K562 (cell line): ENCODE measurements around the gene NAB1. TPM values are rescaled to one million over a fixed set of nuclear protein-coding genes. Genes with fewer than 3 reads are reported as not detected.

Experiments used
- ESRRA ChIP-seq: fragments of 450-650 bp; IDR thresholded peaks from 2 replicates; pipeline ENCODE4 v1.6.1; 2014; ENCODE audit warnings: low read depth, mild to moderate bottlenecking, moderate library complexity, borderline replicate concordance
- MAFK ChIP-seq: IDR thresholded peaks from 2 replicates; pipeline ENCODE4 v1.6.1; 2011; ENCODE audit warnings: low read length, improper control_type of control experiment
- MEIS2 ChIP-seq: fragments of 450-650 bp; IDR thresholded peaks from 2 replicates; pipeline ENCODE4 v1.6.1; 2014; ENCODE audit warnings: mild to moderate bottlenecking; ENCODE audit not compliant: partially characterized antibody
- NR2C1 ChIP-seq, 2 experiments: fragments of 450-650 bp; IDR thresholded peaks; 2 replicates each; pipeline ENCODE4 v1.6.1; 2017; ENCODE audit warnings: mild to moderate bottlenecking in 2 of 2, antibody characterized with exemption in 1 of 2, inconsistent platforms in 1 of 2, missing compliant biosample characterization in 1 of 2, missing genetic modification characterization in 1 of 2
- RBFOX2 ChIP-seq: fragments of 200-400 bp; formaldehyde crosslinking; IDR thresholded peaks from 2 replicates; pipeline ENCODE4 v1.6.1; 2017; ENCODE audit warnings: low read depth, mild to moderate bottlenecking, low read length, moderate library complexity
- RCOR1 ChIP-seq, 2 experiments: IDR thresholded peaks; 2 replicates each; pipeline ENCODE4 v1.6.1; 2012; ENCODE audit warnings: low read depth in 2 of 2, low read length in 2 of 2, borderline replicate concordance in 1 of 2, improper control_type of control experiment in 1 of 2
- YY1 ChIP-seq, 3 experiments: IDR thresholded peaks; 2 replicates each; pipeline ENCODE4 v1.6.1; 2011; ENCODE audit warnings: low read length in 2 of 3, mild to moderate bottlenecking in 2 of 3, moderate library complexity in 2 of 3, borderline replicate concordance in 1 of 3, control low read depth in 1 of 3, low read depth in 1 of 3; ENCODE audit not compliant: insufficient read depth in 3 of 3, insufficient replicate concordance in 2 of 3, control insufficient read depth in 1 of 3, insufficient read length in 1 of 3; ENCODE audit errors: extremely low read depth in 1 of 3
- ZFPM2 ChIP-seq: fragments of 250-450 bp; sonication (Bioruptor Pico); IDR thresholded peaks from 2 replicates; pipeline ENCODE4 v1.5.1; 2022; ENCODE audit warnings: mild to moderate bottlenecking
- polyA plus RNA-seq, 8 experiments: library from polyadenylated mRNA; depleted of rRNA in 4 of 8; stranded (reverse) in 5 of 8; unstranded in 3 of 8; fragments of >200 nt; fragmentation: Nextera tagmentation in 2 of 8; fragmentation: Illumina TruSeq in 1 of 8; extraction: Ambion mirVana in 2 of 8; extraction: Trizol in 1 of 8; gene quantifications; 2 replicates each; pipeline versions ENCODE4 v1.2.1 to v1.2.3, GENCODE V29; 2011 to 2014; ENCODE audit warnings: inconsistent platforms in 1 of 8, missing spikeins in 1 of 8
- total RNA-seq, 7 experiments: library from RNA; depleted of rRNA in 6 of 7; stranded (reverse); fragments of >200 nt in 6 of 7; fragmentation: Illumina TruSeq in 2 of 7; extraction: Trizol in 2 of 7; gene quantifications; 2 replicates each; pipeline versions ENCODE4 v1.2.1 to v1.2.3, GENCODE V29; 2011 to 2021; ENCODE audit warnings: low replicate concordance in 1 of 7
- TF ChIP-seq, protein P1 (sequence below), 2 experiments: fragments of 450-650 bp in 1 of 2; sonication (generic) in 1 of 2; formaldehyde crosslinking in 1 of 2; IDR thresholded peaks; 2 replicates each; pipeline versions ENCODE4 v1.7.1 to v1.9.0; 2016 to 2022; ENCODE audit warnings: inconsistent platforms in 1 of 2, mild to moderate bottlenecking in 1 of 2, missing genetic modification reagents in 1 of 2
- TF ChIP-seq, protein P2 (sequence below): fragments of 250-450 bp; sonication (Bioruptor Pico); IDR thresholded peaks from 2 replicates; pipeline ENCODE4 v1.8.0; 2022; ENCODE audit warnings: inconsistent platforms
- TF ChIP-seq, protein P3 (sequence below): fragments of 250-450 bp; sonication (Bioruptor Pico); IDR thresholded peaks from 2 replicates; pipeline ENCODE4 v1.8.0; 2021; ENCODE audit warnings: borderline replicate concordance, mild to moderate bottlenecking, moderate library complexity; ENCODE audit not compliant: poor library complexity, severe bottlenecking

Gene NAB1
- total and polyA plus RNA-seq, 9 of the 15 experiments (the other 6 are each of a cell fraction or from before 2014, with no cell fraction given) = 3.1 to 23.0 (median 16.3) TPM

GRCh38 chr2:190628591-190629319 is 20.1 kb upstream of the NAB1 start (continued):
- TF ChIP-seq, protein P1, sequence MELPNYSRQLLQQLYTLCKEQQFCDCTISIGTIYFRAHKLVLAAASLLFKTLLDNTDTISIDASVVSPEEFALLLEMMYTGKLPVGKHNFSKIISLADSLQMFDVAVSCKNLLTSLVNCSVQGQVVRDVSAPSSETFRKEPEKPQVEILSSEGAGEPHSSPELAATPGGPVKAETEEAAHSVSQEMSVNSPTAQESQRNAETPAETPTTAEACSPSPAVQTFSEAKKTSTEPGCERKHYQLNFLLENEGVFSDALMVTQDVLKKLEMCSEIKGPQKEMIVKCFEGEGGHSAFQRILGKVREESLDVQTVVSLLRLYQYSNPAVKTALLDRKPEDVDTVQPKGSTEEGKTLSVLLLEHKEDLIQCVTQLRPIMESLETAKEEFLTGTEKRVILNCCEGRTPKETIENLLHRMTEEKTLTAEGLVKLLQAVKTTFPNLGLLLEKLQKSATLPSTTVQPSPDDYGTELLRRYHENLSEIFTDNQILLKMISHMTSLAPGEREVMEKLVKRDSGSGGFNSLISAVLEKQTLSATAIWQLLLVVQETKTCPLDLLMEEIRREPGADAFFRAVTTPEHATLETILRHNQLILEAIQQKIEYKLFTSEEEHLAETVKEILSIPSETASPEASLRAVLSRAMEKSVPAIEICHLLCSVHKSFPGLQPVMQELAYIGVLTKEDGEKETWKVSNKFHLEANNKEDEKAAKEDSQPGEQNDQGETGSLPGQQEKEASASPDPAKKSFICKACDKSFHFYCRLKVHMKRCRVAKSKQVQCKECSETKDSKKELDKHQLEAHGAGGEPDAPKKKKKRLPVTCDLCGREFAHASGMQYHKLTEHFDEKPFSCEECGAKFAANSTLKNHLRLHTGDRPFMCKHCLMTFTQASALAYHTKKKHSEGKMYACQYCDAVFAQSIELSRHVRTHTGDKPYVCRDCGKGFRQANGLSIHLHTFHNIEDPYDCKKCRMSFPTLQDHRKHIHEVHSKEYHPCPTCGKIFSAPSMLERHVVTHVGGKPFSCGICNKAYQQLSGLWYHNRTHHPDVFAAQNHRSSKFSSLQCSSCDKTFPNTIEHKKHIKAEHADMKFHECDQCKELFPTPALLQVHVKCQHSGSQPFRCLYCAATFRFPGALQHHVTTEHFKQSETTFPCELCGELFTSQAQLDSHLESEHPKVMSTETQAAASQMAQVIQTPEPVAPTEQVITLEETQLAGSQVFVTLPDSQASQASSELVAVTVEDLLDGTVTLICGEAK (IDR thresholded peaks at IDR 0.05) = no peak
- TF ChIP-seq, protein P1 (CRISPR knock-in tag; IDR thresholded peaks at IDR 0.05) = no peak
- 0 out of 2 replicates have a peak, but pooled peaks have one; percentile 42 for TF ChIP-seq MAFK
- TF ChIP-seq, protein P2, sequence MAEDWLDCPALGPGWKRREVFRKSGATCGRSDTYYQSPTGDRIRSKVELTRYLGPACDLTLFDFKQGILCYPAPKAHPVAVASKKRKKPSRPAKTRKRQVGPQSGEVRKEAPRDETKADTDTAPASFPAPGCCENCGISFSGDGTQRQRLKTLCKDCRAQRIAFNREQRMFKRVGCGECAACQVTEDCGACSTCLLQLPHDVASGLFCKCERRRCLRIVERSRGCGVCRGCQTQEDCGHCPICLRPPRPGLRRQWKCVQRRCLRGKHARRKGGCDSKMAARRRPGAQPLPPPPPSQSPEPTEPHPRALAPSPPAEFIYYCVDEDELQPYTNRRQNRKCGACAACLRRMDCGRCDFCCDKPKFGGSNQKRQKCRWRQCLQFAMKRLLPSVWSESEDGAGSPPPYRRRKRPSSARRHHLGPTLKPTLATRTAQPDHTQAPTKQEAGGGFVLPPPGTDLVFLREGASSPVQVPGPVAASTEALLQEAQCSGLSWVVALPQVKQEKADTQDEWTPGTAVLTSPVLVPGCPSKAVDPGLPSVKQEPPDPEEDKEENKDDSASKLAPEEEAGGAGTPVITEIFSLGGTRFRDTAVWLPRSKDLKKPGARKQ (CRISPR knock-in tag) = no peak
- TF ChIP-seq MEIS2 = peak; percentile 42
- TF ChIP-seq YY1 (IDR thresholded peaks at IDR 0.05; ENCODE audit: borderline replicate concordance in 1 of 3, control insufficient read depth in 1 of 3, extremely low read depth in 1 of 3, insufficient read depth in 3 of 3, insufficient read length in 1 of 3, insufficient replicate concordance in 2 of 3, low read depth in 1 of 3, low read length in 2 of 3) = peak in 1 of 3 experiments; percentile 77
- TF ChIP-seq, protein P3, sequence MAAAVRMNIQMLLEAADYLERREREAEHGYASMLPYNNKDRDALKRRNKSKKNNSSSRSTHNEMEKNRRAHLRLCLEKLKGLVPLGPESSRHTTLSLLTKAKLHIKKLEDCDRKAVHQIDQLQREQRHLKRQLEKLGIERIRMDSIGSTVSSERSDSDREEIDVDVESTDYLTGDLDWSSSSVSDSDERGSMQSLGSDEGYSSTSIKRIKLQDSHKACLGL (CRISPR knock-in tag) = no peak
- no peak for TF ChIP-seq RBFOX2
- no peak for TF ChIP-seq ESRRA
- peak in 1 of 2 experiments; percentile 70; a peak in 1 of 4 replicates for TF ChIP-seq RCOR1 (IDR thresholded peaks at IDR 0.05; ENCODE audit: borderline replicate concordance in 1 of 2, low read depth in 2 of 2, low read length in 2 of 2)
- TF ChIP-seq NR2C1 (IDR thresholded peaks at IDR 0.05) = no peak
- 0 out of 2 replicates have a peak, but pooled peaks have one; percentile 20 for TF ChIP-seq NR2C1 (tag; IDR thresholded peaks at IDR 0.05)
- TF ChIP-seq ZFPM2 (CRISPR knock-in tag) = no peak
